ENCODE measurements around the gene ANKRD11.

ANKRD11 gene

GRCh38 chr16:89233678-89234490 is 256.5 kb downstream of the ANKRD11 start:
- DNase-seq = no peak
- in situ Hi-C loops (cut with HindIII; ENCODE audit: low pct_ligation_motif_present, low pct_unique_long_range_greater_than_20kb, low sequenced_read_pairs) = no loop called here

GRCh38 chr16:89232107-89232506 is 258.3 kb downstream of the ANKRD11 start:
- in situ Hi-C loops (cut with HindIII; ENCODE audit: low pct_ligation_motif_present, low pct_unique_long_range_greater_than_20kb, low sequenced_read_pairs) = no loop called here
- no peak for DNase-seq

GRCh38 chr16:89230255-89230654 is 260.1 kb downstream of the ANKRD11 start:
- no peak for DNase-seq
- in situ Hi-C loops (cut with HindIII; ENCODE audit: low pct_ligation_motif_present, low pct_unique_long_range_greater_than_20kb, low sequenced_read_pairs) = no loop called here

GRCh38 chr16:89224665-89225064 is 265.7 kb downstream of the ANKRD11 start:
- DNase-seq = no peak
- in situ Hi-C loops (cut with HindIII; ENCODE audit: low pct_ligation_motif_present, low pct_unique_long_range_greater_than_20kb, low sequenced_read_pairs) = no loop called here

GRCh38 chr16:89222931-89223330 is 267.4 kb downstream of the ANKRD11 start:
- no peak for DNase-seq
- in situ Hi-C loops (cut with HindIII; ENCODE audit: low pct_ligation_motif_present, low pct_unique_long_range_greater_than_20kb, low sequenced_read_pairs) = no loop called here

GRCh38 chr16:89221604-89222003 is 268.8 kb downstream of the ANKRD11 start:
- in situ Hi-C loops (cut with HindIII; ENCODE audit: low pct_ligation_motif_present, low pct_unique_long_range_greater_than_20kb, low sequenced_read_pairs) = no loop called here
- no peak for DNase-seq

DNA sequence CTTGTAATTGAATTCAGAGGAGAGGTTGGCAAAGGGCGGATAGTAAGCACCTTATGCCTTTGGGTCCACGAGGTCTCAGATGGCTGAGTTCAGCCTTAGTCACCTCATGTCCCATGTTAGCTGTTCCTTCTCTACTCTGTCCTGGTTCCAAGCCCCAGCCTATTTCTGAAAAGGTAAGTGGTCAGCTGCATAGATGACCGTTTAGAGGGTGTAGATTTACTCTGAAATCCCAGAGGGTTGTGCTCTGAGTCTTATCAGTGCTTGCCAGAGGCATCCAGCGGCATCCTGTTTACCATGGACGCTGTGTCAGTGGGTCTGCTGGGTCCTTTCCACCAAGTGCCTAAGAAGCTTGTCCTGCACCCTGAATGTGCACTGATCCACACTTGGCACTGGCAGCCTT is 271.0 kb downstream of the ANKRD11 start:
- no peak for DNase-seq
- in situ Hi-C loops (cut with HindIII; ENCODE audit: low pct_ligation_motif_present, low pct_unique_long_range_greater_than_20kb, low sequenced_read_pairs) = no loop called here

All from ACHN (cell line).